HepG2 (cell line): ENCODE data around the gene IFT27. TPM values are rescaled to one million over a fixed set of nuclear protein-coding genes. Genes with fewer than 3 reads are reported as not detected.
A peak's percentile ranks its signal among the peaks of the same experiment; 100 is the strongest.

Experiments used
- ATAC-seq: fragments of 200-7000 bp; cut with Tn5 transposase; 3 replicates; pipeline ENCODE4 v1.9.1; 2020; ENCODE audit warnings: mild to moderate bottlenecking, moderate library complexity
- BruUV-seq: library from RNA; stranded (reverse); fragments of 400-500 nt; replicated peaks from 2 replicates; lab custom pipeline; 2021; lab: Mats Ljungman, UMichigan
- CTCF ChIA-PET: fragments of 300-600 bp; formaldehyde crosslinking; extraction: SDS; loops from one replicate; lab custom pipeline; 2021; ENCODE audit warnings: low total read pairs, inconsistent platforms, low intra/inter-chr PET ratio; lab: Yijun Ruan, JAX
- POLR2A ChIA-PET: fragments of 350-600 bp; sonication (Branson Sonifier 250); formaldehyde crosslinking; loops from one replicate; lab custom pipeline; 2020; ENCODE audit warnings: antibody characterized with exemption, inconsistent platforms; lab: Yijun Ruan, JAX
- DNase-seq: peaks from one replicate; pipeline ENCODE4 v3.0.0-alpha.2; 2015; ENCODE audit warnings: low spot score
- FAIRE-seq: peaks from 3 replicates; lab custom pipeline; 2011; peaks lifted over from hg19 to GRCh38; lab: Jason Lieb, UNC
- H2AFZ ChIP-seq: one replicate; pipeline ENCODE4 v1.6.1; 2011; ENCODE audit warnings: low read length, inconsistent platforms
- H3K27ac ChIP-seq: fragments of 300-600 bp; 3 replicates; pipeline ENCODE4 v1.8.0; 2011; ENCODE audit warnings: mixed run types, mild to moderate bottlenecking, mixed read lengths, low read length, inconsistent platforms; ENCODE audit not compliant: insufficient read depth; ENCODE audit errors: extremely low read length
- H3K27me3 ChIP-seq, 2 experiments: fragments of 200-600 bp in 1 of 2; 2 replicates in 1 of 2; 3 replicates in 1 of 2; pipeline versions ENCODE4 v1.6.0 to v1.8.0; 2011; ENCODE audit warnings: low read length in 2 of 2, mild to moderate bottlenecking in 2 of 2, moderate library complexity in 2 of 2, inconsistent platforms in 1 of 2; ENCODE audit not compliant: insufficient read depth in 2 of 2, control insufficient read depth in 1 of 2
- H3K36me3 ChIP-seq, 2 experiments: fragments of 200-600 bp in 1 of 2; replicated peaks in 1 of 2; 2 replicates in 1 of 2; 3 replicates in 1 of 2; pipeline versions ENCODE4 v1.5.1 to v1.8.0; 2011; ENCODE audit warnings: low read length in 2 of 2, inconsistent platforms in 1 of 2; ENCODE audit not compliant: insufficient read depth in 2 of 2, control insufficient read depth in 1 of 2
- H3K4me1 ChIP-seq: 2 replicates; pipeline ENCODE4 v1.5.1; 2012; ENCODE audit warnings: low read length, inconsistent platforms; ENCODE audit not compliant: insufficient read depth
- H3K4me2 ChIP-seq: 2 replicates; pipeline ENCODE4 v1.6.0; 2011; ENCODE audit warnings: low read depth, low read length, inconsistent platforms
- H3K4me3 ChIP-seq, 3 experiments: fragments of 200-600 bp in 1 of 3; sonication (generic), shearing (Covaris generic) in 1 of 3; replicated peaks in 1 of 3; 2 replicates each; pipeline ENCODE4 v1.5.1; 2011 to 2016; ENCODE audit warnings: low read length in 3 of 3, inconsistent platforms in 2 of 3, low read depth in 2 of 3, mild to moderate bottlenecking in 2 of 3, control low read depth in 1 of 3, mixed read lengths in 1 of 3; ENCODE audit not compliant: insufficient read depth in 1 of 3
- H3K79me2 ChIP-seq: one replicate; pipeline ENCODE4 v1.6.1; 2011; ENCODE audit warnings: low read length, inconsistent platforms; ENCODE audit not compliant: insufficient read depth
- H3K9ac ChIP-seq: 2 replicates; pipeline ENCODE4 v1.6.0; 2011; ENCODE audit warnings: mild to moderate bottlenecking, low read depth, low read length, inconsistent platforms; ENCODE audit not compliant: insufficient read depth
- H3K9me3 ChIP-seq: 2 replicates; pipeline ENCODE4 v1.5.1; 2012; ENCODE audit warnings: mild to moderate bottlenecking, low read length
- H4K20me1 ChIP-seq: 2 replicates; pipeline ENCODE4 v1.6.0; 2011; ENCODE audit warnings: inconsistent platforms, mild to moderate bottlenecking, low read length, moderate library complexity; ENCODE audit not compliant: insufficient read depth
- ATF7-NPFF ChIP-seq: sonication (generic); formaldehyde crosslinking; IDR thresholded peaks from 2 replicates; pipeline ENCODE4 v1.8.1; 2023; ENCODE audit warnings: mild to moderate bottlenecking, low read depth, missing genetic modification reagents, moderate library complexity
- MZF1 ChIP-seq: sonication (generic); formaldehyde crosslinking; IDR thresholded peaks from 2 replicates; pipeline ENCODE4 v1.8.1; 2023; ENCODE audit warnings: mild to moderate bottlenecking, missing genetic modification reagents, borderline replicate concordance
- SOX13 ChIP-seq, 3 experiments: fragments of 450-650 bp in 1 of 3; sonication (generic) in 1 of 3; formaldehyde crosslinking in 1 of 3; IDR thresholded peaks in 2 of 3; conservative IDR thresholded peaks in 1 of 3; 2 replicates each; pipeline versions ENCODE4 v1.5.0 to v1.6.1; 2016 to 2020; ENCODE audit warnings: antibody characterized with exemption in 1 of 3, mild to moderate bottlenecking in 1 of 3, missing compliant biosample characterization in 1 of 3, missing genetic modification reagents in 1 of 3, moderate library complexity in 1 of 3
- SSRP1 ChIP-seq: IDR thresholded peaks from 2 replicates; pipeline ENCODE4 v1.6.1; 2016; ENCODE audit warnings: control low read depth
- ZIK1 ChIP-seq: sonication (generic); formaldehyde crosslinking; IDR thresholded peaks from 2 replicates; pipeline ENCODE4 v1.5.0; 2020; ENCODE audit warnings: mild to moderate bottlenecking, low read depth, missing genetic modification reagents, borderline replicate concordance
- ZNF280B ChIP-seq: sonication (generic); formaldehyde crosslinking; IDR thresholded peaks from 2 replicates; pipeline ENCODE4 v1.5.0; 2020; ENCODE audit warnings: missing genetic modification reagents, mild to moderate bottlenecking, borderline replicate concordance
- ZNF629 ChIP-seq: sonication (generic); formaldehyde crosslinking; conservative IDR thresholded peaks from 2 replicates; pipeline ENCODE4 v1.5.0; 2020; ENCODE audit warnings: missing genetic modification reagents
- ZNF761 ChIP-seq: sonication (generic); formaldehyde crosslinking; conservative IDR thresholded peaks from 2 replicates; pipeline ENCODE4 v1.4.0; 2020; ENCODE audit warnings: mild to moderate bottlenecking, missing genetic modification reagents
- ZNF766 ChIP-seq: sonication (generic); formaldehyde crosslinking; IDR thresholded peaks from 2 replicates; pipeline ENCODE4 v1.5.0; 2020; ENCODE audit warnings: missing genetic modification reagents, borderline replicate concordance
- WGBS: methylation state at CpG from one replicate; pipeline ENCODE4 v1.1.6; 2017; ENCODE audit warnings: low lambda C conversion rate; 5-methylcytosine and 5-hydroxymethylcytosine counted together
- in situ Hi-C: cut with HindIII; loops from 2 replicates; pipeline ENCODE4 v1.10.0; 2017; ENCODE audit warnings: low pct_unique_long_range_greater_than_20kb; ENCODE audit not compliant: extremely low pct_ligation_motif_present
- intact Hi-C: fragments of 100-400 bp; cut with micrococcal nuclease; formaldehyde crosslinking; loops from one replicate; pipeline ENCODE4 v1.10.0; 2022; ENCODE audit not compliant: unreplicated experiment
- polyA plus RNA-seq, 8 experiments: library from polyadenylated mRNA; depleted of rRNA in 3 of 8; stranded (reverse) in 7 of 8; unstranded in 1 of 8; fragments of >200 nt; fragmentation: Illumina TruSeq in 4 of 8; extraction: Trizol in 4 of 8; gene quantifications; 2 replicates each; pipeline versions ENCODE4 v1.2.1 to v1.2.3, GENCODE V29; 2011 to 2016; ENCODE audit warnings: low read depth in 4 of 8, missing spikeins in 1 of 8, mixed read lengths in 1 of 8; ENCODE audit not compliant: insufficient read depth in 1 of 8
- total RNA-seq, 5 experiments: library from RNA; depleted of rRNA; stranded (reverse); fragments of >200 nt; fragmentation: Illumina TruSeq; extraction: Trizol; gene quantifications; 2 replicates each; pipeline ENCODE4 v1.2.3, GENCODE V29; 2016; ENCODE audit warnings: low read depth in 1 of 5

The IFT27 gene
- total and polyA plus RNA-seq, 2 of the 13 experiments (the other 11 are each of a cell fraction or from before 2014, with no cell fraction given), result 0.25 to 0.33 TPM

DNA sequence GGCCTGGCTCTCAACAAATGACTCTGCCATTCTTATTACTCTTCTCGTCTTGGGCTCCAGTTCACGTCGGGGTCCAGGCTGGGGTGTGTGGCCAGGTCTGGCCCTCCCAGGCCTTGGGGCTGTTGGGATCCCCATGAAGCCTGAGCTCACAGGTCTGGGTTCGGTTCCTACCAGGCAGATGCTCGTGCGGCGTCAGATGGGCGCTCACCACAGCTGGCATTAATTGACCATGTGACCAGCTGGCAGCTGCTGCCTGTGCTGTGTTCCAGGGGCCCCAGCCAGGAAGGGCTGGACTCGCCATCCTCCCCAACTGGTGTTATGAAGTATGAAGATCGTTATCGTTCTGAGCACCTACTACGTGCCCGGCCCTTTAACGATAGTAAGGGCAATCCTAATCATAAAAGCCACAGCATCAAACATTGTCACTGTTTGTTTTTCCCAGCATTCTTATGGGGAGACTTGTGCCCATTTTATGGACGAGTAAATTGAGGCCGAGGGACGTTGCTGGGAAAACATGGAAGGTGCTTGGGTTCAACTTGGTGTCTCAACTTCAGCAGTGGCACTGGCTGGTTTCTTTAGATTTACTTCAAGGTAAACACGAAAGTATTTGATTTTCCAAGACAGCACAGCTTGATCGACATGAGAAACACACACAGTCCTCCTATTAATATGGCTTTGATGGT lies 45.6 kb downstream of the IFT27 start:
- intact Hi-C loops (no loop called here), in situ Hi-C loops (no loop called here)
- Histone ChIP-seq H3K36me3 (no peaks in the 10 kb centered on the region), H3K27me3 (peaks cover 3 to 8% of the 10 kb centered on the region in 2 experiments), H4K20me1 (no peaks in the 10 kb centered on the region), H3K4me3 (no peak overlapping the region), H3K4me1 (no peaks in the 10 kb centered on the region), H3K4me2 (no peak overlapping the region), H3K9me3 (no peaks in the 10 kb centered on the region), H2AFZ (no peak overlapping the region), H3K9ac (no peak overlapping the region), H3K27ac (no peak overlapping the region), H3K79me2 (no peaks in the 10 kb centered on the region)
- DNase-seq, result no peak
- ChIA-PET CTCF (no interaction called here), POLR2A (no interaction called here)
- no peak for ATAC-seq
- no TSS peak for BruUV-seq
- WGBS, result 49% methylated on average over 15 of the region's 19 CpGs
- TF ChIP-seq ZNF629, result peak; percentile 75
- TF ChIP-seq ZIK1, result no peak
- TF ChIP-seq ZNF761, result no peak
- no peak for FAIRE-seq

DNA sequence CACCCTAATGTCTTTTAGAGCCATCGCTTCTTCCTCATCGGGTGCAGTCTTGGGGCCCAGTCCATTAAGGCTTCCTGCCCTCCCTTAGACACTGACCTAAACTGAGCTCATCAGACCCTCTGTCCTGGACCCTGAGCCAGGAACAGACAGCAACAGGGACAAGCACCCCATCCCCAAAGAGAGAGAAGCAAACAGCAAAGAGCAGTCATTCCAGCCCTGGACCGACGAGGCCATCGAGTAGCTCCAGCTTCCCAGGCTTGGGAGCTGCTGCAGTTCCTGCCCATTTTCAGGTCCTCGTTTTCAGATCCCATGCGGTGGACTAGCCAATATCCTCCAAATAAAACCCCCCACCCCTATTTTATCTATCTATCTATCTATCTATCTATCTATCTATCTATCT lies 46.6 kb downstream of the IFT27 start:
- 0% methylated on average over 4 of the region's 7 CpGs for WGBS
- Histone ChIP-seq H3K27ac (no peak overlapping the region), H3K9me3 (no peaks in the 10 kb centered on the region), H3K79me2 (no peaks in the 10 kb centered on the region), H3K4me3 (no peak overlapping the region), H3K27me3 (peaks cover 3 to 11% of the 10 kb centered on the region in 2 experiments), H3K9ac (no peak overlapping the region), H3K4me2 (no peak overlapping the region), H3K36me3 (no peaks in the 10 kb centered on the region), H2AFZ (no peak overlapping the region), H3K4me1 (no peaks in the 10 kb centered on the region), H4K20me1 (no peaks in the 10 kb centered on the region)
- intact Hi-C loops, result no loop called here
- BruUV-seq, result no TSS peak
- ChIA-PET POLR2A (no interaction called here), CTCF (no interaction called here)
- in situ Hi-C loops, result no loop called here
- TF ChIP-seq ZNF280B (no peak), ZNF766 (CRISPR knock-in tag) (no peak), ATF7-NPFF (CRISPR knock-in tag) (no peak), SOX13 (IDR thresholded peaks at IDR 0.05) (no peak), SOX13 (CRISPR knock-in tag; conservative IDR thresholded peaks at IDR 0.05 in 1 of 2, IDR thresholded peaks at IDR 0.05 in 1 of 2) (no peak), SSRP1 (CRISPR knock-in tag) (no peak), MZF1 (CRISPR knock-in tag) (no peak)
- ATAC-seq (no peak), FAIRE-seq (no peak), DNase-seq (no peak)
